ENCODE measurements around the gene CHDH. TPM values are rescaled to one million over a fixed set of nuclear protein-coding genes. Genes with fewer than 3 reads are reported as not detected.

The CHDH gene
- total and polyA plus RNA-seq, 8 donors = 9.3 to 28.2 (median 18.5) TPM

DNA sequence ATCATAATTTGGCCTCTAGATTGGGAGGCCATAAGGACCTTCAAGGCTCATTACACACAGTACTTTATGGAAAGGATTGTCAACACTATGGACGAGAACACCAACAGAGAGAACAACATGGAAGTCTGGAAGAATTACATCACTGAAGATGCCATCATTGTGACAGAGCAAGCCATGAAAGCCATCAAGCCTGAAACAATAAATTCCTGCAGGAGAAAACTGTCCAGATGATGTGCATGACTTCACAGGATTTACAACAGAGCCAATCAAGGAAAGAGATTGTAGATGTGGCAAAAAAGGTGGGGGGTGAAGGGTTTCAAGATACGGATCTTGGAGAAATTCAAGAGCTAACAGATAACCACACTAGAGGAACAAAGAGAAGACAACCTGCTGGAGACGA lies 16.0 kb upstream of the CHDH start:
- peaks cover 0 to 20% (median 8%) of the 10 kb centered on the region in 3 donors for H3K36me3 ChIP-seq
- no peak overlapping the region for H3K4me3 ChIP-seq
- H3K4me1 ChIP-seq = no peaks in the 10 kb centered on the region
- no peaks in the 10 kb centered on the region for H3K27me3 ChIP-seq
- H3K27ac ChIP-seq = no peak overlapping the region
- no peak for DNase-seq
- TF ChIP-seq, protein P1, sequence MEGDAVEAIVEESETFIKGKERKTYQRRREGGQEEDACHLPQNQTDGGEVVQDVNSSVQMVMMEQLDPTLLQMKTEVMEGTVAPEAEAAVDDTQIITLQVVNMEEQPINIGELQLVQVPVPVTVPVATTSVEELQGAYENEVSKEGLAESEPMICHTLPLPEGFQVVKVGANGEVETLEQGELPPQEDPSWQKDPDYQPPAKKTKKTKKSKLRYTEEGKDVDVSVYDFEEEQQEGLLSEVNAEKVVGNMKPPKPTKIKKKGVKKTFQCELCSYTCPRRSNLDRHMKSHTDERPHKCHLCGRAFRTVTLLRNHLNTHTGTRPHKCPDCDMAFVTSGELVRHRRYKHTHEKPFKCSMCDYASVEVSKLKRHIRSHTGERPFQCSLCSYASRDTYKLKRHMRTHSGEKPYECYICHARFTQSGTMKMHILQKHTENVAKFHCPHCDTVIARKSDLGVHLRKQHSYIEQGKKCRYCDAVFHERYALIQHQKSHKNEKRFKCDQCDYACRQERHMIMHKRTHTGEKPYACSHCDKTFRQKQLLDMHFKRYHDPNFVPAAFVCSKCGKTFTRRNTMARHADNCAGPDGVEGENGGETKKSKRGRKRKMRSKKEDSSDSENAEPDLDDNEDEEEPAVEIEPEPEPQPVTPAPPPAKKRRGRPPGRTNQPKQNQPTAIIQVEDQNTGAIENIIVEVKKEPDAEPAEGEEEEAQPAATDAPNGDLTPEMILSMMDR (IDR thresholded peaks at IDR 0.05) = no peak
- 90 to 94% methylated on average over 3 of the region's 3 CpGs for WGBS, 2 donors
- FAIRE-seq = no peak
- ATAC-seq = no peak
- intact Hi-C loops (cut with DNase I) = no loop called here
- H3K9me3 ChIP-seq = no peaks in the 10 kb centered on the region

DNA sequence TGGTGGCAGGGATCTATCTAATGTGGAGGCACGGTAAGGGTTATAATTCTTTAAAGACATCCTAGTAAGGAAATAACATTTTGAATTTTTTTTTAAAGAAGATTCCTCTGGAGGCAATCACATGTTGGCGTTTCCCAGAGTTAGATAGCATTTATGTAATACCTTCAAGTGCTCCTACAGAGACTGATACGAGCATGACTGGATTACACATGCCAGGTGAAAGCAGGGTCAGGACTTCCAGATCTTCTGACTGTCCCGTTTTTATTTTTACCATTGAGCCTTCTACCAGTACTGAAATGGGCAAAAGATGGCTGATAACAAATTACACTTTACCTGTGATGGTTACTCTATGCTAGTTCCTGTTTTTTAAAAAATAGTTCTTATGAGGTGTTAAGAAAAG lies 14.0 kb upstream of the CHDH start:
- Histone ChIP-seq H3K27ac (no peak overlapping the region), H3K4me3 (no peak overlapping the region), H3K4me1 (no peaks in the 10 kb centered on the region), H3K36me3 (peaks cover 0 to 20% (median 3%) of the 10 kb centered on the region in 3 donors), H3K9me3 (no peaks in the 10 kb centered on the region), H3K27me3 (no peaks in the 10 kb centered on the region)
- DNase-seq (no peak), FAIRE-seq (no peak), ATAC-seq (no peak)
- TF ChIP-seq, protein P1 (IDR thresholded peaks at IDR 0.05) = no peak
- intact Hi-C loops (cut with DNase I) = no loop called here
- 79 to 80% methylated on average over 4 of the region's 4 CpGs for WGBS, 2 donors

DNA sequence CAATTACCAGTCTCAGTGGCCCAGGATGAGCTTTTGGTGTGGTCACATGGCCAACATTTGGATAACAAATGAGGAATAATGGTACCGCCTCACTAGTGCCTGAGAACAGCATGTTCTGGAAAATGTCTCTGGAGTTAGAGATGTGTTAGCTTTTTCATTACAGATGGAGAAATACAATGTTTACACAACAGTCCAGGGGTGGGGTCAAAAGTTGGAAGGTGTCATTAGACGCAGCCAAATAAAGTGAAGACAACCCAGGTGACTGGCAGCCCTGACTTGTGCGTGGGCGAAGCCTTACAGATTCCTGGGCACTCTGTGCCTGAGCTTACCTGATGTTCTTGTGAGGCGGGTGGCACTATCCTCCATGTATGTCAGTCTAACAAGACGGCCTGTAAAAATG lies 13.0 kb upstream of the CHDH start:
- Histone ChIP-seq H3K36me3 (peaks cover 0 to 20% (median 0%) of the 10 kb centered on the region in 3 donors), H3K27me3 (no peaks in the 10 kb centered on the region), H3K9me3 (no peaks in the 10 kb centered on the region), H3K4me3 (no peak overlapping the region), H3K4me1 (no peaks in the 10 kb centered on the region), H3K27ac (no peak overlapping the region)
- intact Hi-C loops (cut with DNase I) = no loop called here
- 92 to 94% methylated on average over 6 of the region's 6 CpGs for WGBS, 2 donors
- TF ChIP-seq, protein P1 (IDR thresholded peaks at IDR 0.05) = no peak
- FAIRE-seq (no peak), ATAC-seq (no peak), DNase-seq (no peak)

DNA sequence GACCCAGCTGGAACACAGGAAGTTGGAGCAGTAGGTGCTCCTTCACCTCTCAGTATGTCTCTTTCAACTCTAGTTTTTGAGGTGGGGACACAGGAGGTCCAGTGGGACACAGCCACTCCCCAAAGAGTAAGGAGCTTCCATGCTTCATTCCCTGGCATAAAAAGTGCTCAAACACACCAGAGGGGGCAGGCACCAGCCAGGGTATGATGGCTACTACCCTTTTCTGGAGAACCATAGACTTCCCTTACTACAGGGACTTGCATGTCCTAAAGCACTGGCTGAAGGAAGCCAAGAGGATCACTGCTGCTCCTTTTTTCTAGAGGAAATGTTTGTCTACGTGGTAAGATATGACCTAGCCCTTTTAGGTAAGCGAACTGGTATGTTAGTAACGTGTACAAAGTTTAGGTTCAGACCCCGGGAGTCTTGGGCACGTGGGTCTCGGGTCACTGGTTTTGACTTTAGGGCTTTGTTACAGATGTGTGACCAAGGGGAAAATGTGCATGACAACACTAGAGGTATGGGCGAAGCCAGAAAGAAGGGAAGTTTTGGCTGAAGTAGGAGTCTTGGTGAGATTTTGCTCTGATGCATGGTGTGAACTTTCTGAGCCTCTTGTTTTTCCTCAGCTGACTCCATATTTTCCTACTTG lies 12.0 kb upstream of the CHDH start:
- H3K36me3 ChIP-seq = peaks cover 0 to 20% (median 0%) of the 10 kb centered on the region in 3 donors
- no peaks in the 10 kb centered on the region for H3K9me3 ChIP-seq
- FAIRE-seq (no peak), DNase-seq (no peak), ATAC-seq (no peak)
- H3K27me3 ChIP-seq = no peaks in the 10 kb centered on the region
- no peak overlapping the region for H3K4me3 ChIP-seq
- intact Hi-C loops (cut with DNase I) = no loop called here
- H3K4me1 ChIP-seq = no peaks in the 10 kb centered on the region
- TF ChIP-seq, protein P1 (IDR thresholded peaks at IDR 0.05) = no peak
- no peak overlapping the region for H3K27ac ChIP-seq
- 82 to 88% methylated on average over 7 of the region's 7 CpGs for WGBS, 2 donors

DNA sequence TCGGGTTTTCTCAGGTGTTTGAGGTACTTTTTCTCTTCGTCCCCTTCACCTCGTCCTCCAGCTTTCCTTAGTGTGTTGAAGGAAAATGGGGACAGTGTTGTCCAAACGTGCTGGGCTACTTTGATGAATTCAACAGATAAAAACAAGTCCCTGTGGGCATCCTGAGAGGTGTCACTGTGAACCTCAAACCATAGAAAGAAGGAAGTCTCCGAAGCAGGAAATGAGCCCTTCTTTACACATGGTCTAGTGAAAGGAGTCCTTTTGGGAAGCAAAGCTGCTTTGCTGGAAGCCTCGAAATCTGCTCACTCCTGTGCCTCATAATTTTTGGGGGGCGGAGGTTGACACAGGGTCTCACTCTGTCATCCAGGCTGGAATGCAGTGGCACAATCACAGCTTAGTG lies 10.7 kb upstream of the CHDH start:
- H3K36me3 ChIP-seq = peaks cover 0 to 20% (median 0%) of the 10 kb centered on the region in 3 donors
- no peak overlapping the region for H3K4me3 ChIP-seq
- H3K27ac ChIP-seq = no peak overlapping the region
- H3K27me3 ChIP-seq = no peaks in the 10 kb centered on the region
- 66 to 75% methylated on average over 7 of the region's 7 CpGs for WGBS, 2 donors
- no peak for FAIRE-seq
- no peaks in the 10 kb centered on the region for H3K4me1 ChIP-seq
- DNase-seq = no peak
- ATAC-seq = no peak
- no peaks in the 10 kb centered on the region for H3K9me3 ChIP-seq
- TF ChIP-seq, protein P1 (IDR thresholded peaks at IDR 0.05) = no peak
- intact Hi-C loops (cut with DNase I) = no loop called here
